Measurements from ENCODE around the gene OR4A16.

DNA sequence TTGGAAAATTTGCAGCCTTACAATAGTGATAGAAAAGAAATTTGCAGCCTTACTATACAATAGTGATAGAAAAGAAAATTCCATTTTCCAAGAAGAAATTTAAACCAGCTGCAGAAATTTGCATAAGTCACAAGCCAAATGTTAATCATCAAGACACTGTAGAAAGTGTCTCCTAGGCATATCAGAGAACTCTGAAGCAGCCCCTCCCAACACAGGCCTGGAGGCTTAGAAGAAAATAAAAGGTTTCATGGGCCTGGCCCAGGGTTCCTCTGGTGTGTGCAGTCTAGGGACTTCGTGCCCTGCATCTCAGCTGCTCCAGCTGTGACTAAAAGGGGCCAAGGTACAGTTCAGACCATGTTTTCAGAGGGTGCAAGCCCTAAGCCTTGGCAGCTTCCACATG is 6.0 kb downstream of the OR4A16 start:
- TF ChIP-seq POLR2A (IDR thresholded peaks at IDR 0.05) (no peak), POLR2AphosphoS5 (IDR thresholded peaks at IDR 0.05; ENCODE audit: insufficient read depth in 1 of 2, low read depth in 1 of 2) (no peak)
- TF ChIP-seq, protein P1, sequence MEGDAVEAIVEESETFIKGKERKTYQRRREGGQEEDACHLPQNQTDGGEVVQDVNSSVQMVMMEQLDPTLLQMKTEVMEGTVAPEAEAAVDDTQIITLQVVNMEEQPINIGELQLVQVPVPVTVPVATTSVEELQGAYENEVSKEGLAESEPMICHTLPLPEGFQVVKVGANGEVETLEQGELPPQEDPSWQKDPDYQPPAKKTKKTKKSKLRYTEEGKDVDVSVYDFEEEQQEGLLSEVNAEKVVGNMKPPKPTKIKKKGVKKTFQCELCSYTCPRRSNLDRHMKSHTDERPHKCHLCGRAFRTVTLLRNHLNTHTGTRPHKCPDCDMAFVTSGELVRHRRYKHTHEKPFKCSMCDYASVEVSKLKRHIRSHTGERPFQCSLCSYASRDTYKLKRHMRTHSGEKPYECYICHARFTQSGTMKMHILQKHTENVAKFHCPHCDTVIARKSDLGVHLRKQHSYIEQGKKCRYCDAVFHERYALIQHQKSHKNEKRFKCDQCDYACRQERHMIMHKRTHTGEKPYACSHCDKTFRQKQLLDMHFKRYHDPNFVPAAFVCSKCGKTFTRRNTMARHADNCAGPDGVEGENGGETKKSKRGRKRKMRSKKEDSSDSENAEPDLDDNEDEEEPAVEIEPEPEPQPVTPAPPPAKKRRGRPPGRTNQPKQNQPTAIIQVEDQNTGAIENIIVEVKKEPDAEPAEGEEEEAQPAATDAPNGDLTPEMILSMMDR (IDR thresholded peaks at IDR 0.05), result no peak

Measured in vagina (tissue), 2 donors.